Measurements from ENCODE around the gene ARHGAP26. TPM values are rescaled to one million over a fixed set of nuclear protein-coding genes. Genes with fewer than 3 reads are reported as not detected.

The ARHGAP26 gene
- total RNA-seq, 1 donor from 2014 or later = 14.1 TPM

DNA sequence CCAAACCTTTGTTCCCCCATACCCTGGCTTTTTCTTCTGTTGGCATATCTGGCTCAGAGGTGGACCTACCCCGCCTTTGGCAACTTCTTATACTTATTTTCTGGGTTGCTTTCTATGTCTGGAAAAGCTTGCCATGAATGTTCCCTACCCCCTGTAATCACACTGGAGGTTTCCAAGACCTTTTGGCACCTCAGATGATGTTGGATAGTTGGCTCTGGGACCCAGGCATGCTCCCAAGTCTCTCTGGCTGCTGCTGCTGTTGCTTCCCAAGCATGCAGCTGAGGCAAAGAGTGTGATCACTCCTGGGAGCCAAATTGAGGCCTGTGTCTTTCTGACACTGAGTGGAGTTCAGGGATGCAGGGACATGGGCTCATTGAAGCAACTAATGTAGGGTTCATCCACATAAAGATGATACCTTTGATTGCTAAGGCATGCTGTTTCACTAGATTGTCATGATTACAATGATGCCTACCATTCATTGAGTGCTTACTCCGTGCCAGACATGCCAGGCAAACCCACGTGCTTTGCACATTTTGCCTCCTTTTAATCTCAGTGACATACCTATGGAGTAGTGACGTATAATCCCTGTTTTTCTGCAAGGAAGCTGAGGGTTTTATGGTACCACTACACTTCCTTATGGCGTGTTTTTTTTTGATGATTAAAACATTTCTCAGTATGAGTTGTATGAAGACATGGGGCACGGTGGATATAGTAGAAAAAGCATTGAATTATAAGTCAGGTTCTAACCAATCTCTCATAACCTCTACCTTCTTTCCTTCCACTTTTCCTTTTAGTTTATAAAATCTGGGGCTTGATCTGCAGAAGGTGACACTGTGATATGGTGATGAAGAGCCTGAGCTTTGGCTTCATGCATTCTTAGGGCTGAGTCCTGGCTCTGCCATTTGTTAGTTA, 73.1 kb downstream of the ARHGAP26 start:
- no peaks in the 10 kb centered on the region for H3K9me3 Mint-ChIP-seq (ENCODE audit: unreplicated experiment)
- H3K27ac Mint-ChIP-seq (ENCODE audit: unreplicated experiment) = no peak overlapping the region
- H3K27me3 Mint-ChIP-seq (ENCODE audit: unreplicated experiment) = no peaks in the 10 kb centered on the region
- H3K4me1 Mint-ChIP-seq (ENCODE audit: unreplicated experiment) = peaks cover 11% of the 10 kb centered on the region
- DNase-seq (ENCODE audit: extremely low spot score, unreplicated experiment) = no peak
- TF ChIP-seq, protein P1, sequence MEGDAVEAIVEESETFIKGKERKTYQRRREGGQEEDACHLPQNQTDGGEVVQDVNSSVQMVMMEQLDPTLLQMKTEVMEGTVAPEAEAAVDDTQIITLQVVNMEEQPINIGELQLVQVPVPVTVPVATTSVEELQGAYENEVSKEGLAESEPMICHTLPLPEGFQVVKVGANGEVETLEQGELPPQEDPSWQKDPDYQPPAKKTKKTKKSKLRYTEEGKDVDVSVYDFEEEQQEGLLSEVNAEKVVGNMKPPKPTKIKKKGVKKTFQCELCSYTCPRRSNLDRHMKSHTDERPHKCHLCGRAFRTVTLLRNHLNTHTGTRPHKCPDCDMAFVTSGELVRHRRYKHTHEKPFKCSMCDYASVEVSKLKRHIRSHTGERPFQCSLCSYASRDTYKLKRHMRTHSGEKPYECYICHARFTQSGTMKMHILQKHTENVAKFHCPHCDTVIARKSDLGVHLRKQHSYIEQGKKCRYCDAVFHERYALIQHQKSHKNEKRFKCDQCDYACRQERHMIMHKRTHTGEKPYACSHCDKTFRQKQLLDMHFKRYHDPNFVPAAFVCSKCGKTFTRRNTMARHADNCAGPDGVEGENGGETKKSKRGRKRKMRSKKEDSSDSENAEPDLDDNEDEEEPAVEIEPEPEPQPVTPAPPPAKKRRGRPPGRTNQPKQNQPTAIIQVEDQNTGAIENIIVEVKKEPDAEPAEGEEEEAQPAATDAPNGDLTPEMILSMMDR (IDR thresholded peaks at IDR 0.05) = no peak
- H3K4me3 Mint-ChIP-seq (ENCODE audit: unreplicated experiment) = no peak overlapping the region
- H3K36me3 Mint-ChIP-seq (ENCODE audit: unreplicated experiment) = no peaks in the 10 kb centered on the region

DNA sequence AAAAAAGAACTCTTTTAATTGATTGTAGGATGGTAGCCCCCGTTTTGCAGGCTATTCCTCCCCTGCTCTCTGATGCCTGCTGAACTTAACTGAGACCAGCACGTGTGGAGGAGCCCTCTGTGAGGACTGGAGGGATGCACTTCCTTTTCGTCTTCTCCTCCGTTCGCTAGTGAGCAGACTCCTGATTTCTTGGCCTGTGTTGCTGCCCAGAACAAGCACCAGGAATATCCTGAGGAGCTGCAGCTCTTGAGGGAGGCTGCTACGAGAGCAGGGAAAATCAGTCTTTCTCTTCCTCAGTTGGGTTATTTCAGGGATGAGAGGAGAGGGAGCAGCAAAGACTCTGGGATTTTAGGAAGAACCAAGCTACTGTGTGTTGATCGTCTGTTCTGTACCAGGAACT, 74.7 kb downstream of the ARHGAP26 start:
- TF ChIP-seq, protein P1 (IDR thresholded peaks at IDR 0.05) = no peak
- Mint-ChIP-seq H3K4me1 (ENCODE audit: unreplicated experiment) (peaks cover 11% of the 10 kb centered on the region), H3K4me3 (ENCODE audit: unreplicated experiment) (no peak overlapping the region), H3K27ac (ENCODE audit: unreplicated experiment) (no peak overlapping the region), H3K27me3 (ENCODE audit: unreplicated experiment) (no peaks in the 10 kb centered on the region), H3K36me3 (ENCODE audit: unreplicated experiment) (no peaks in the 10 kb centered on the region), H3K9me3 (ENCODE audit: unreplicated experiment) (no peaks in the 10 kb centered on the region)
- DNase-seq (ENCODE audit: extremely low spot score, unreplicated experiment) = no peak

DNA sequence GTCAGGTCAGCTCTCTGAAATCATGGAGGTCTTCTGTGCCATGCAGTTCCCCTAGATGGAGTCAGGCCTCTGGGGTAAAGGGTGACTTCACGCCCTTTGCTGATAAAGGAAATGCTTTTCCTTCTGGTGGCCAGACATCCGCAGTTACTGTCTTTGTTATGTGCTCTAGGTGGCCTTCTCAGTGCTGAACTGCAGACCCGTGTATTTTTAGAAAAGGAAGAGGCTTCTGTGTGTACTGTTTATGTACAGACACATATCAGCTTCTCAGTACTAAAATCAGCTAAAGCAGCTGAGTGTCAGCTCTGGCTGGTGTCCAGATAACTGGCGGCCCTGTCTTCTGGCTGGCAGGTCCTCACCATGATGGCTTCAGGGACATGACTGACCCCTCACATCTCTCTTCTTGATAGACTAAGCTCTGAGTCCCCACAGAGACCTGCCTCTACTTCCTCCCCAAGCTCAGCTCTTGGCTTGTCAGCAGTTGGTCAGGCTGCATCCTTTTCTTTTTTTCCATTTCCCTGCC, 75.3 kb downstream of the ARHGAP26 start:
- Mint-ChIP-seq H3K27me3 (ENCODE audit: unreplicated experiment) (no peaks in the 10 kb centered on the region), H3K36me3 (ENCODE audit: unreplicated experiment) (no peaks in the 10 kb centered on the region), H3K27ac (ENCODE audit: unreplicated experiment) (no peak overlapping the region), H3K4me3 (ENCODE audit: unreplicated experiment) (no peak overlapping the region), H3K4me1 (ENCODE audit: unreplicated experiment) (peaks cover 11% of the 10 kb centered on the region), H3K9me3 (ENCODE audit: unreplicated experiment) (no peaks in the 10 kb centered on the region)
- TF ChIP-seq, protein P1 (IDR thresholded peaks at IDR 0.05) = no peak
- DNase-seq (ENCODE audit: extremely low spot score, unreplicated experiment) = no peak

DNA sequence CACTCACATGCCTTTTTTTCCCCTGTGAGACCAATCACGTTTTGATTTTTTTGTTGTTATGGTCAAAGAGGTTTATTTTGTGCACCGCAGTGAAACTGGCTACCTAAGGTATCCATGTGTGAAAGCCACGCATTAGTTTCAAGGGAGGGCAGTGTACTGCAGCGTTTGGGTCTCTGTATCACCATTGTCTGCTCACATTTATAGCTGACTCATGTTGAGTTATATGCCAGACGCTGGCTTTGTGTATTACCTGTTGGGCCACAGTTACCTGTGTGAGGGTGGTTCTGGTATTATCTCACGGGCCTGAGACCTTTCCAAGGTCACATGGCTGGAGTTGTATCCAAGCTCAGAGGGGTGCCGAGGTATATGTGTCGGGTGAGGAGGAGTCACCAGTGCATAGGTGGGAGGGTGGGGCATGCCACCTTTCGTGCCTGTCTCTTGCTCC, 75.8 kb downstream of the ARHGAP26 start:
- H3K4me1 Mint-ChIP-seq (ENCODE audit: unreplicated experiment) = peaks cover 11% of the 10 kb centered on the region
- no peak overlapping the region for H3K4me3 Mint-ChIP-seq (ENCODE audit: unreplicated experiment)
- no peaks in the 10 kb centered on the region for H3K27me3 Mint-ChIP-seq (ENCODE audit: unreplicated experiment)
- H3K9me3 Mint-ChIP-seq (ENCODE audit: unreplicated experiment) = no peaks in the 10 kb centered on the region
- DNase-seq (ENCODE audit: extremely low spot score, unreplicated experiment) = no peak
- H3K27ac Mint-ChIP-seq (ENCODE audit: unreplicated experiment) = no peak overlapping the region
- H3K36me3 Mint-ChIP-seq (ENCODE audit: unreplicated experiment) = no peaks in the 10 kb centered on the region
- TF ChIP-seq, protein P1 (IDR thresholded peaks at IDR 0.05) = no peak

DNA sequence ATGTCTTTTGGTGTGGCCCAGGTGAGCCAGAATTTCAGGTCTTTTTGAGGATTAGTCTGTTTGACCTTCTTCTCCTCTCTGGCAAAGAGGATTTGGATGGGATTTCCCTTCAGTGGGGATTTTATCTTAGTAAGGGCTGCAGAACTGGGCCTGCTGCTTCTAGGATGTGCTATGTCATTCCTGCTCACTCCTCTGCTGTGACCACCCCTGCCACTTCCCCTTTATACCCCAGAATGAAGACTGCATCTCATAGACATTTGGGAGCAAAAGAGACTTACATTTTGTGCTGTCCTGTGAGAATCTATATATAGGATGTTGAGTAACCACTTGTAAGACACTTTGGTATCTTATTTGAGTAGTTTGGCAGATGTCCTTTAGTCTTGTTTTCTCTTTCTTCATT, 76.2 kb downstream of the ARHGAP26 start:
- TF ChIP-seq, protein P1 (IDR thresholded peaks at IDR 0.05) = no peak
- Mint-ChIP-seq H3K4me3 (ENCODE audit: unreplicated experiment) (no peak overlapping the region), H3K4me1 (ENCODE audit: unreplicated experiment) (peaks cover 11% of the 10 kb centered on the region), H3K27me3 (ENCODE audit: unreplicated experiment) (no peaks in the 10 kb centered on the region), H3K27ac (ENCODE audit: unreplicated experiment) (no peak overlapping the region), H3K36me3 (ENCODE audit: unreplicated experiment) (no peaks in the 10 kb centered on the region), H3K9me3 (ENCODE audit: unreplicated experiment) (no peaks in the 10 kb centered on the region)
- DNase-seq (ENCODE audit: extremely low spot score, unreplicated experiment) = no peak

All from osteocyte (in vitro differentiated cells).